ENCODE measurements around the gene APELA. TPM values are rescaled to one million over a fixed set of nuclear protein-coding genes. Genes with fewer than 3 reads are reported as not detected.

The APELA gene
- total RNA-seq, 4 donors from 2014 or later: not detected

DNA sequence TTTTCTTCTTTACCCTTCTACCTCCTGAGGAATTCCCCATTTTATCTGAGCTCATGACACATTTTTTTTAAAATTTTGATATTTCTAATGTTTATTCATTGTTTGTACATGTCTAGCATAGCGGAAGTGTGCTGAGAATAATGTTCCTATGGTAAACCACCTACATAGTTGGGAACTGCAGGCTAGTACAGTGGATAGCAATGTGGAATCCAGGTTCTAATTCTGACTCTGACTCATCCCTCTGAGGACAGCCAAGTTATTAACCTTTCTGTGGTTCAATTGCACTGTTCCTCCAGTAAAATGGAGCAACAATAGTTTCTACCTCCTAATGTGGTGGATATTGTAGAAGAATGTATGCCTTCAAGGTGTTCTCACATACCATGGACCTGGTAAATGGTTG lies 20.6 kb upstream of the APELA start:
- Histone ChIP-seq H3K27me3 (no peaks in the 10 kb centered on the region), H3K36me3 (no peaks in the 10 kb centered on the region), H3K4me1 (no peaks in the 10 kb centered on the region), H3K4me3 (no peak overlapping the region), H3K9me3 (no peaks in the 10 kb centered on the region), H3K27ac (no peak overlapping the region)
- DNase-seq: no peak
- no peak for TF ChIP-seq POLR2A (IDR thresholded peaks at IDR 0.05)
- TF ChIP-seq CTCF (IDR thresholded peaks at IDR 0.05): no peak
- WGBS, 2 donors: 75 to 81% methylated on average over 1 of the region's 1 CpG
- intact Hi-C loops (cut with DNase I): no loop called here

GRCh38 chr4:164866817-164867490 lies 10.0 kb upstream of the APELA start:
- Histone ChIP-seq H3K4me3 (no peak overlapping the region), H3K36me3 (no peaks in the 10 kb centered on the region), H3K27ac (no peak overlapping the region), H3K27me3 (no peaks in the 10 kb centered on the region), H3K9me3 (no peaks in the 10 kb centered on the region), H3K4me1 (no peaks in the 10 kb centered on the region)
- 30 to 32% methylated on average over 3 of the region's 3 CpGs for WGBS, 2 donors
- intact Hi-C loops (cut with DNase I): no loop called here
- TF ChIP-seq POLR2A (IDR thresholded peaks at IDR 0.05): no peak
- no peak for TF ChIP-seq CTCF (IDR thresholded peaks at IDR 0.05)
- DNase-seq: no peak

GRCh38 chr4:164871673-164872072 lies 5.3 kb upstream of the APELA start:
- WGBS, 2 donors: 81 to 82% methylated on average over 4 of the region's 4 CpGs
- DNase-seq: no peak
- Histone ChIP-seq H3K4me3 (no peak overlapping the region), H3K36me3 (no peaks in the 10 kb centered on the region), H3K9me3 (no peaks in the 10 kb centered on the region), H3K4me1 (no peaks in the 10 kb centered on the region), H3K27ac (no peak overlapping the region), H3K27me3 (no peaks in the 10 kb centered on the region)
- intact Hi-C loops (cut with DNase I): no loop called here
- TF ChIP-seq CTCF (IDR thresholded peaks at IDR 0.05): no peak
- no peak for TF ChIP-seq POLR2A (IDR thresholded peaks at IDR 0.05)

DNA sequence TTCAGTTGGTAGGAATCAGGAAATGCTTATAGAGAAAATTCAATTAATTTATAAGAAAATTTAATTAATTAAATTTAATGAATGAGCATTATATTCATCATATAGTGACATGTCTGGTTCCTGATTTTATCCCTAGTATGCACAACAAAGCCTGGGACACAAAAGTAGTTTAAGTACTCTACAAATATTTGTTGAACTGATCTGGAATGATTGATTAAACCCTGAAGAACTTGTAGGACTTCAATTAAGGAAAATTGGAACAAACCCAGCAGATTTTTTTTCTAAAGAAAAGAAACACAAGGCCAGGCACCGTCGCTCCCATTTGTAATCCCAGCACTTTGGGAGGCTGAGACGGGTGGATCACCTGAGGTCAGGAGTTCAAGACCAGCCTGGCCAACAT lies 4.5 kb upstream of the APELA start:
- H3K4me3 ChIP-seq: no peak overlapping the region
- H3K27ac ChIP-seq: no peak overlapping the region
- TF ChIP-seq POLR2A (IDR thresholded peaks at IDR 0.05) (no peak), CTCF (IDR thresholded peaks at IDR 0.05) (no peak)
- intact Hi-C loops (cut with DNase I): no loop called here
- WGBS, 2 donors: 9 to 35% methylated on average over 3 of the region's 3 CpGs
- no peaks in the 10 kb centered on the region for H3K4me1 ChIP-seq
- no peak for DNase-seq
- no peaks in the 10 kb centered on the region for H3K36me3 ChIP-seq
- H3K9me3 ChIP-seq: no peaks in the 10 kb centered on the region
- H3K27me3 ChIP-seq: no peaks in the 10 kb centered on the region

DNA sequence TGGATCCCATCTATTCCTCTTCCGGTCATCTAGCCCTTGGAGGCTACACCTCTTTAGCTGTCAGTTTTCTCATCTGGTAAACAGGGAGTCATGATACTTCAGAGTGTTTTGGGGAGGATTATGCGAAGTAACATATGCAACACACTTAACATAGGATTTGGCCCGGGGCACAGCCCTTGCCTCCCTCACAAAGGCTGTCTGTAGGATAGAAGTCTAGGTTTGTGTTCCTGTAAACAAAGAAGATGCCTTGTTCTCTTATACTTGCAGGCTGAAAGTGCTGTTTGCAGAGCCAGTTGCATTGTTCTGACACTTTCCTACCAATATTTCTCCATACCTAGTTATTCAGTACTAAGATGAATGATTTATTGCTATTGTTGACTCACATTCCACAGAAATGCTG lies 2.2 kb upstream of the APELA start:
- intact Hi-C loops (cut with DNase I): no loop called here
- 72 to 86% methylated on average over 3 of the region's 3 CpGs for WGBS, 2 donors
- Histone ChIP-seq H3K4me1 (no peaks in the 10 kb centered on the region), H3K36me3 (no peaks in the 10 kb centered on the region), H3K4me3 (no peak overlapping the region), H3K9me3 (no peaks in the 10 kb centered on the region), H3K27ac (no peak overlapping the region), H3K27me3 (no peaks in the 10 kb centered on the region)
- no peak for DNase-seq
- TF ChIP-seq POLR2A (IDR thresholded peaks at IDR 0.05): no peak
- no peak for TF ChIP-seq CTCF (IDR thresholded peaks at IDR 0.05)
